B cell (primary cell): ENCODE results near the gene MAN1B1. TPM values are rescaled to one million over a fixed set of nuclear protein-coding genes. Genes with fewer than 3 reads are reported as not detected.

ENCODE experiments used
- ATAC-seq: fragments of 200-7000 bp; cut with Tn5 transposase; one replicate; pipeline ENCODE4 v1.10.0; 2021; ENCODE audit warnings: low read depth, mild to moderate bottlenecking, moderate number of reproducible peaks, moderate library complexity
- CTCF ChIA-PET: fragments of 350-600 bp; sonication (Branson Sonifier 250); formaldehyde crosslinking; loops from one replicate; lab custom pipeline; 2021; ENCODE audit warnings: antibody characterized with exemption, inconsistent platforms; lab: Charles Lee
- POLR2A ChIA-PET: fragments of 350-600 bp; sonication (Branson Sonifier 250); formaldehyde crosslinking; loops from one replicate; lab custom pipeline; 2021; ENCODE audit warnings: antibody characterized with exemption; lab: Charles Lee
- DNase-seq: peaks from one replicate; pipeline ENCODE4 v3.0.0; 2013
- H2AFZ ChIP-seq: 2 replicates; pipeline ENCODE4 v1.6.1; 2012; ENCODE audit warnings: mild to moderate bottlenecking, low read depth, low read length; ENCODE audit not compliant: insufficient read depth, poor library complexity, severe bottlenecking
- H3K27ac ChIP-seq, 2 donors: 1 replicate in 1 of 2; 2 replicates in 1 of 2; pipeline ENCODE4 v1.5.1; 2012 to 2013; ENCODE audit warnings: low read length in 2 of 2, mild to moderate bottlenecking in 2 of 2, moderate library complexity in 1 of 2
- H3K27me3 ChIP-seq, 4 experiments: fragments of 200-600 bp in 1 of 4; sonication (generic) in 1 of 4; replicated peaks in 1 of 4; 1 replicate in 2 of 4; 2 replicates in 2 of 4; pipeline versions ENCODE4 v1.6.1 to v1.7.0; 2013 to 2016; ENCODE audit warnings: low read length in 3 of 4, mild to moderate bottlenecking in 2 of 4, mixed read lengths in 1 of 4, moderate library complexity in 1 of 4; ENCODE audit not compliant: insufficient read depth in 4 of 4, control insufficient read depth in 3 of 4; ENCODE audit errors: control extremely low read depth in 1 of 4
- H3K36me3 ChIP-seq, 2 experiments: replicated peaks in 1 of 2; 1 replicate in 1 of 2; 2 replicates in 1 of 2; pipeline versions ENCODE4 v1.6.1 to v1.7.1; 2013; ENCODE audit warnings: low read length in 1 of 2; ENCODE audit not compliant: insufficient read depth in 2 of 2, control insufficient read depth in 1 of 2; ENCODE audit errors: control extremely low read depth in 1 of 2, extremely low read depth in 1 of 2
- H3K4me1 ChIP-seq, 2 donors: fragments of 200-600 bp in 1 of 2; sonication (generic) in 1 of 2; 1 replicate in 1 of 2; 2 replicates in 1 of 2; pipeline versions ENCODE4 v1.5.1 to v1.6.1; 2013 to 2017; ENCODE audit warnings: low read length in 2 of 2; ENCODE audit not compliant: control insufficient read depth in 2 of 2, insufficient read depth in 2 of 2
- H3K4me2 ChIP-seq: replicated peaks from 2 replicates; pipeline ENCODE3; 2012; ENCODE audit warnings: mild to moderate bottlenecking, low read depth, low read length; ENCODE audit not compliant: poor library complexity, severe bottlenecking
- H3K4me3 ChIP-seq, 5 experiments: fragments of 200-600 bp in 1 of 5; sonication (generic) in 1 of 5; 1 replicate in 3 of 5; 2 replicates in 2 of 5; pipeline versions ENCODE4 v1.5.1 to v1.7.0; 2011 to 2016; ENCODE audit warnings: low read length in 4 of 5, mild to moderate bottlenecking in 4 of 5, low read depth in 2 of 5, control low read depth in 1 of 5, moderate library complexity in 1 of 5; ENCODE audit not compliant: insufficient read depth in 1 of 5; ENCODE audit errors: control extremely low read depth in 1 of 5, extremely low read depth in 1 of 5
- H3K79me2 ChIP-seq: fragments of 200-600 bp; sonication (generic); one replicate; pipeline ENCODE4 v1.6.0; 2016; ENCODE audit warnings: low read length; ENCODE audit not compliant: control insufficient read depth, insufficient read depth
- H3K9ac ChIP-seq: fragments of 200-600 bp; sonication (generic); 2 replicates; pipeline ENCODE4 v1.6.1; 2017; ENCODE audit warnings: mild to moderate bottlenecking, low read length, moderate library complexity
- H3K9me3 ChIP-seq, 3 donors: one replicate each; pipeline versions ENCODE4 v1.6.1 to v1.7.1; 2013; ENCODE audit warnings: low read length in 2 of 3; ENCODE audit not compliant: control insufficient read depth in 2 of 3, insufficient read depth in 1 of 3; ENCODE audit errors: control extremely low read depth in 1 of 3
- H4K20me1 ChIP-seq: 2 replicates; pipeline ENCODE4 v1.6.0; 2012; ENCODE audit warnings: mild to moderate bottlenecking, low read length; ENCODE audit not compliant: insufficient read depth, control insufficient read depth, poor library complexity, severe bottlenecking
- H3K27ac Mint-ChIP-seq: one replicate; pipeline ENCODE4 v1.8.0; 2021; ENCODE audit warnings: mixed read lengths
- H3K27me3 Mint-ChIP-seq: one replicate; pipeline ENCODE4 v1.8.0; 2021; ENCODE audit warnings: mixed read lengths
- H3K4me1 Mint-ChIP-seq: one replicate; pipeline ENCODE4 v1.8.0; 2021; ENCODE audit warnings: mixed read lengths
- H3K4me3 Mint-ChIP-seq: one replicate; pipeline ENCODE4 v1.8.0; 2021; ENCODE audit warnings: mixed read lengths
- H3K9me3 Mint-ChIP-seq: one replicate; pipeline ENCODE4 v1.8.0; 2022; ENCODE audit warnings: mixed read lengths; ENCODE audit not compliant: insufficient read depth
- CTCF ChIP-seq: fragments of 200-600 bp; IDR thresholded peaks from one replicate; pipeline ENCODE4 v1.8.0; 2022; ENCODE audit warnings: antibody characterized with exemption, mild to moderate bottlenecking
- EZH2 ChIP-seq: IDR thresholded peaks from 2 replicates; pipeline ENCODE4 v1.6.1; 2012; ENCODE audit warnings: borderline replicate concordance, low read depth, mild to moderate bottlenecking, moderate library complexity, low read length; ENCODE audit not compliant: insufficient read depth, poor library complexity, severe bottlenecking
- WGBS: methylation state at CpG from one replicate; pipeline ENCODE4 v1.1.5; 2013; ENCODE audit warnings: missing lambda C conversion rate; ENCODE audit not compliant: insufficient coverage; 5-methylcytosine and 5-hydroxymethylcytosine counted together
- intact Hi-C: fragments of 100-400 bp; cut with micrococcal nuclease; formaldehyde crosslinking; loops from one replicate; pipeline ENCODE4 v1.10.0; 2022
- polyA plus RNA-seq: library from polyadenylated mRNA; depleted of rRNA; stranded (reverse); fragments of >200 nt; gene quantifications from 2 replicates; pipeline ENCODE4 v1.2.3, GENCODE V29; 2012
- total RNA-seq, 2 donors: library from RNA; stranded (reverse); fragments of 120-200 nt in 1 of 2; gene quantifications; 1 replicate in 1 of 2; 2 replicates in 1 of 2; pipeline versions ENCODE4 v1.2.3 to v1.2.4, GENCODE V29; 2013 to 2022

Gene MAN1B1
- total and polyA plus RNA-seq, 2 donors (not counting 1 experiment from before 2014, with no cell fraction given): 47.0 to 68.4 TPM

- Histone ChIP-seq H4K20me1 (no peaks in the 10 kb centered on the region), H3K27me3 (peaks cover 0 to 76% (median 33%) of the 10 kb centered on the region in 4 experiments), H3K9me3 (peaks cover 0 to 33% (median 0%) of the 10 kb centered on the region in 3 donors), H3K9ac (no peak overlapping the region), H3K4me3 (no peak overlapping the region), H3K4me2 (no peak overlapping the region), H3K36me3 (no peaks in the 10 kb centered on the region), H3K4me1 (peaks cover 11 to 14% of the 10 kb centered on the region in 2 donors), H3K79me2 (no peaks in the 10 kb centered on the region), H2AFZ (no peak overlapping the region), H3K27ac (no peak overlapping the region)
- no peak for TF ChIP-seq CTCF
- no peak for TF ChIP-seq EZH2
- WGBS: 86% methylated on average over 17 of the region's 17 CpGs
- Mint-ChIP-seq H3K27me3 (peaks cover 49% of the 10 kb centered on the region), H3K27ac (no peak overlapping the region), H3K4me3 (no peak overlapping the region), H3K9me3 (no peaks in the 10 kb centered on the region), H3K4me1 (no peaks in the 10 kb centered on the region)
- no peak for ATAC-seq
- no peak for DNase-seq
- intact Hi-C loops: no loop called here
- POLR2A ChIA-PET: no interaction called here
- CTCF ChIA-PET: interaction anchor here (1.0 to 1.7 kb wide), 3 partner anchors 10 to 95 kb away, joined by 3 to 5 read pairs (median 3); partner anchors contain the start of gene NPDC1
These were observed 54.4 kb downstream of the MAN1B1 start for GRCh38 chr9:137141050-137141810.
